GM21723 (cell line): ENCODE measurements around the gene TLX1.

Experiments
- ATAC-seq: cut with Tn5 transposase; IDR thresholded peaks from one replicate; pipeline ENCODE4 v1.9.1; 2021; ENCODE audit warnings: mild to moderate bottlenecking, moderate library complexity; ENCODE audit not compliant: unreplicated experiment

TLX1 gene

GRCh38 chr10:101111547-101111946, 19.6 kb upstream of the TLX1 start:
- no peak for ATAC-seq

GRCh38 chr10:101112799-101113594, 18.1 kb upstream of the TLX1 start:
- ATAC-seq: no peak

- ATAC-seq: no peak
Measured at GRCh38 chr10:101113890-101114403, 17.2 kb upstream of the TLX1 start.

GRCh38 chr10:101114646-101115045, 16.5 kb upstream of the TLX1 start:
- no peak for ATAC-seq

GRCh38 chr10:101116754-101117153, 14.3 kb upstream of the TLX1 start:
- ATAC-seq: no peak

GRCh38 chr10:101118031-101118430, 13.1 kb upstream of the TLX1 start:
- ATAC-seq: no peak

GRCh38 chr10:101120520-101120883, 10.6 kb upstream of the TLX1 start:
- no peak for ATAC-seq

GRCh38 chr10:101120884-101121653, 10.0 kb upstream of the TLX1 start:
- ATAC-seq: no peak

GRCh38 chr10:101121654-101122031, 9.5 kb upstream of the TLX1 start:
- no peak for ATAC-seq

GRCh38 chr10:101122270-101123084, 8.6 kb upstream of the TLX1 start:
- ATAC-seq: no peak

- no peak for ATAC-seq
Measured at GRCh38 chr10:101123085-101123814, 7.8 kb upstream of the TLX1 start.

GRCh38 chr10:101123815-101124617, 7.1 kb upstream of the TLX1 start:
- ATAC-seq: no peak

- ATAC-seq: no peak
Measured at GRCh38 chr10:101124933-101125332, 6.2 kb upstream of the TLX1 start.

- no peak for ATAC-seq
Measured at GRCh38 chr10:101126684-101127628, 4.1 kb upstream of the TLX1 start.

- ATAC-seq: no peak
Measured at GRCh38 chr10:101130141-101130540, 959 bp upstream of the TLX1 start.

GRCh38 chr10:101131962-101132635, 999 bp downstream of the TLX1 start:
- no peak for ATAC-seq

- ATAC-seq: no peak
Measured at GRCh38 chr10:101132636-101133473, 1.8 kb downstream of the TLX1 start.
